ENCODE results near the gene PTPRN2.

Gene PTPRN2

GRCh38 chr7:157793973-157794745 is 793.5 kb downstream of the PTPRN2 start:
- H3K36me3 ChIP-seq (ENCODE audit: control insufficient read depth, insufficient read depth, low read length): no peaks in the 10 kb centered on the region
- H3K79me2 ChIP-seq (ENCODE audit: control insufficient read depth, insufficient read depth, low read length): no peaks in the 10 kb centered on the region
- no peak overlapping the region for H2BK15ac ChIP-seq (replicated peaks; ENCODE audit: low read depth)
- WGBS (ENCODE audit: extremely low coverage, insufficient coverage, low lambda C conversion rate): no CpG with 5 or more reads among the region's 39 CpGs
- H2BK5ac ChIP-seq (ENCODE audit: low read length): no peak overlapping the region
- H3K18ac ChIP-seq (ENCODE audit: low read length): no peak overlapping the region
- no peak overlapping the region for H2AK5ac ChIP-seq (ENCODE audit: low read length)
- H3K4ac ChIP-seq (ENCODE audit: low read depth, low read length): no peak overlapping the region
- H4K5ac ChIP-seq (ENCODE audit: low read length): no peak overlapping the region
- no peak overlapping the region for H4K8ac ChIP-seq (ENCODE audit: low read depth, low read length)
- no peak overlapping the region for H3K56ac ChIP-seq (ENCODE audit: low read length)
- no peak overlapping the region for H3K4me3 ChIP-seq (ENCODE audit: low read length)
- DNase-seq: no peak
- no peak overlapping the region for H3K9ac ChIP-seq (ENCODE audit: low read length)
- no peak overlapping the region for H3K27ac ChIP-seq (ENCODE audit: low read depth, low read length)
- H3K79me1 ChIP-seq (ENCODE audit: low read length): no peaks in the 10 kb centered on the region
- no peak overlapping the region for H3K4me2 ChIP-seq (ENCODE audit: low read length)
- H2BK120ac ChIP-seq (ENCODE audit: low read depth, low read length): no peak overlapping the region
- H3K23ac ChIP-seq (ENCODE audit: low read length): no peak overlapping the region
- H3K4me1 ChIP-seq (ENCODE audit: control insufficient read depth, low read depth, low read length): no peaks in the 10 kb centered on the region
- no peaks in the 10 kb centered on the region for H3K27me3 ChIP-seq (ENCODE audit: insufficient read depth, low read length, poor library complexity)

DNA sequence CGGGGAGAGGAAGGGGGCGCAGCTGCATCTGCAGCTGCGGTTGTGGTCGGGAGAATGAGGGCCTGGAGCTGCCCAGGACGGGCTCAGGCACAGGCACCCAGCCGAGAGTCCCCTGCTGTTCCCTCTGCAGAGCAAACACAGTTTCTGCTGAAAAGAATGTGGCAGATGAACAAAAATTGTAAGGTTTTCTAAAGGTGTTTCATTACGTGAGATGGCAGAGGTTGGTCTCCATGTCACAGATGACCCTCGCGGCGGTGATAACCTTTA is 794.6 kb downstream of the PTPRN2 start:
- H3K9ac ChIP-seq (ENCODE audit: low read length): no peak overlapping the region

GRCh38 chr7:157792241-157793086 is 795.2 kb downstream of the PTPRN2 start:
- H2BK120ac ChIP-seq (ENCODE audit: low read depth, low read length): no peak overlapping the region
- WGBS (ENCODE audit: extremely low coverage, insufficient coverage, low lambda C conversion rate): no CpG with 5 or more reads among the region's 35 CpGs
- no peak overlapping the region for H2AK5ac ChIP-seq (ENCODE audit: low read length)
- H3K9ac ChIP-seq (ENCODE audit: low read length): no peak overlapping the region
- no peak overlapping the region for H3K4me2 ChIP-seq (ENCODE audit: low read length)
- no peak overlapping the region for H3K18ac ChIP-seq (ENCODE audit: low read length)
- H3K4me3 ChIP-seq (ENCODE audit: low read length): no peak overlapping the region
- no peak overlapping the region for H2BK15ac ChIP-seq (replicated peaks; ENCODE audit: low read depth)
- H3K27me3 ChIP-seq (ENCODE audit: insufficient read depth, low read length, poor library complexity): no peaks in the 10 kb centered on the region
- H3K79me2 ChIP-seq (ENCODE audit: control insufficient read depth, insufficient read depth, low read length): no peaks in the 10 kb centered on the region
- H4K5ac ChIP-seq (ENCODE audit: low read length): no peak overlapping the region
- no peak overlapping the region for H3K23ac ChIP-seq (ENCODE audit: low read length)
- no peak overlapping the region for H2BK5ac ChIP-seq (ENCODE audit: low read length)
- H4K8ac ChIP-seq (ENCODE audit: low read depth, low read length): no peak overlapping the region
- no peak overlapping the region for H3K27ac ChIP-seq (ENCODE audit: low read depth, low read length)
- DNase-seq: no peak
- H3K79me1 ChIP-seq (ENCODE audit: low read length): no peaks in the 10 kb centered on the region
- H3K56ac ChIP-seq (ENCODE audit: low read length): no peak overlapping the region
- H3K4ac ChIP-seq (ENCODE audit: low read depth, low read length): no peak overlapping the region
- no peaks in the 10 kb centered on the region for H3K36me3 ChIP-seq (ENCODE audit: control insufficient read depth, insufficient read depth, low read length)
- no peaks in the 10 kb centered on the region for H3K4me1 ChIP-seq (ENCODE audit: control insufficient read depth, low read depth, low read length)

More for the DNA sequence above, 794.6 kb downstream of the PTPRN2 start:
- H2BK120ac ChIP-seq (ENCODE audit: low read depth, low read length): no peak overlapping the region
- no peak overlapping the region for H3K56ac ChIP-seq (ENCODE audit: low read length)
- no peak overlapping the region for H3K18ac ChIP-seq (ENCODE audit: low read length)
- no CpG with 5 or more reads among the region's 10 CpGs for WGBS (ENCODE audit: extremely low coverage, insufficient coverage, low lambda C conversion rate)
- no peak overlapping the region for H4K5ac ChIP-seq (ENCODE audit: low read length)
- H3K79me1 ChIP-seq (ENCODE audit: low read length): no peaks in the 10 kb centered on the region
- H3K4ac ChIP-seq (ENCODE audit: low read depth, low read length): no peak overlapping the region
- DNase-seq: no peak
- no peaks in the 10 kb centered on the region for H3K4me1 ChIP-seq (ENCODE audit: control insufficient read depth, low read depth, low read length)
- no peaks in the 10 kb centered on the region for H3K27me3 ChIP-seq (ENCODE audit: insufficient read depth, low read length, poor library complexity)
- H3K79me2 ChIP-seq (ENCODE audit: control insufficient read depth, insufficient read depth, low read length): no peaks in the 10 kb centered on the region
- no peak overlapping the region for H2BK5ac ChIP-seq (ENCODE audit: low read length)
- H3K36me3 ChIP-seq (ENCODE audit: control insufficient read depth, insufficient read depth, low read length): no peaks in the 10 kb centered on the region
- H3K27ac ChIP-seq (ENCODE audit: low read depth, low read length): no peak overlapping the region
- H2BK15ac ChIP-seq (replicated peaks; ENCODE audit: low read depth): no peak overlapping the region
- no peak overlapping the region for H2AK5ac ChIP-seq (ENCODE audit: low read length)
- H3K4me2 ChIP-seq (ENCODE audit: low read length): no peak overlapping the region
- H4K8ac ChIP-seq (ENCODE audit: low read depth, low read length): no peak overlapping the region
- no peak overlapping the region for H3K4me3 ChIP-seq (ENCODE audit: low read length)
- H3K23ac ChIP-seq (ENCODE audit: low read length): no peak overlapping the region

- H3K9ac ChIP-seq (ENCODE audit: low read length): no peak overlapping the region
- H3K27ac ChIP-seq (ENCODE audit: low read depth, low read length): no peak overlapping the region
- no peak overlapping the region for H3K4ac ChIP-seq (ENCODE audit: low read depth, low read length)
- no peaks in the 10 kb centered on the region for H3K27me3 ChIP-seq (ENCODE audit: insufficient read depth, low read length, poor library complexity)
- no peak overlapping the region for H3K4me2 ChIP-seq (ENCODE audit: low read length)
- no peaks in the 10 kb centered on the region for H3K79me2 ChIP-seq (ENCODE audit: control insufficient read depth, insufficient read depth, low read length)
- no peak overlapping the region for H2BK120ac ChIP-seq (ENCODE audit: low read depth, low read length)
- no CpG with 5 or more reads among the region's 16 CpGs for WGBS (ENCODE audit: extremely low coverage, insufficient coverage, low lambda C conversion rate)
- H3K79me1 ChIP-seq (ENCODE audit: low read length): no peaks in the 10 kb centered on the region
- no peak overlapping the region for H3K56ac ChIP-seq (ENCODE audit: low read length)
- H3K4me1 ChIP-seq (ENCODE audit: control insufficient read depth, low read depth, low read length): no peaks in the 10 kb centered on the region
- H2BK5ac ChIP-seq (ENCODE audit: low read length): no peak overlapping the region
- DNase-seq: no peak
- no peak overlapping the region for H3K4me3 ChIP-seq (ENCODE audit: low read length)
- H4K8ac ChIP-seq (ENCODE audit: low read depth, low read length): no peak overlapping the region
- H2BK15ac ChIP-seq (replicated peaks; ENCODE audit: low read depth): no peak overlapping the region
- H3K18ac ChIP-seq (ENCODE audit: low read length): no peak overlapping the region
- H3K23ac ChIP-seq (ENCODE audit: low read length): no peak overlapping the region
- no peaks in the 10 kb centered on the region for H3K36me3 ChIP-seq (ENCODE audit: control insufficient read depth, insufficient read depth, low read length)
- H4K5ac ChIP-seq (ENCODE audit: low read length): no peak overlapping the region
- no peak overlapping the region for H2AK5ac ChIP-seq (ENCODE audit: low read length)
Observed at GRCh38 chr7:157791666-157792065, 796.0 kb downstream of the PTPRN2 start.

- Histone ChIP-seq H4K5ac (ENCODE audit: low read length) (no peak overlapping the region), H3K56ac (ENCODE audit: low read length) (no peak overlapping the region), H3K18ac (ENCODE audit: low read length) (no peak overlapping the region), H3K27me3 (ENCODE audit: insufficient read depth, low read length, poor library complexity) (no peaks in the 10 kb centered on the region), H4K8ac (ENCODE audit: low read depth, low read length) (no peak overlapping the region), H2BK5ac (ENCODE audit: low read length) (no peak overlapping the region), H3K4ac (ENCODE audit: low read depth, low read length) (no peak overlapping the region), H3K4me3 (ENCODE audit: low read length) (no peak overlapping the region), H3K79me1 (ENCODE audit: low read length) (no peaks in the 10 kb centered on the region), H3K4me1 (ENCODE audit: control insufficient read depth, low read depth, low read length) (no peaks in the 10 kb centered on the region), H2AK5ac (ENCODE audit: low read length) (no peak overlapping the region), H3K27ac (ENCODE audit: low read depth, low read length) (no peak overlapping the region), H3K4me2 (ENCODE audit: low read length) (no peak overlapping the region), H3K79me2 (ENCODE audit: control insufficient read depth, insufficient read depth, low read length) (no peaks in the 10 kb centered on the region), H3K23ac (ENCODE audit: low read length) (no peak overlapping the region), H2BK120ac (ENCODE audit: low read depth, low read length) (no peak overlapping the region), H3K9ac (ENCODE audit: low read length) (no peak overlapping the region), H2BK15ac (replicated peaks; ENCODE audit: low read depth) (no peak overlapping the region), H3K36me3 (ENCODE audit: control insufficient read depth, insufficient read depth, low read length) (no peaks in the 10 kb centered on the region)
- no peak for DNase-seq
- no CpG with 5 or more reads among the region's 23 CpGs for WGBS (ENCODE audit: extremely low coverage, insufficient coverage, low lambda C conversion rate)
Observed at GRCh38 chr7:157791261-157791660, 796.4 kb downstream of the PTPRN2 start.
